SK-N-MC (cell line): ENCODE data around the gene SYT2.

ENCODE experiments used
- EZH2 ChIP-seq: fragments of 200-600 bp; sonication (generic); IDR thresholded peaks from one replicate; pipeline ENCODE4 v1.6.1; 2017; ENCODE audit warnings: antibody characterized with exemption
- POLR2AphosphoS5 ChIP-seq: IDR thresholded peaks from 2 replicates; pipeline ENCODE4 v1.6.1; 2012; ENCODE audit warnings: mild to moderate bottlenecking, low read depth, low read length, borderline replicate concordance

GRCh38 chr1:202677433-202677832 is 32.8 kb downstream of the SYT2 start:
- no peak for TF ChIP-seq EZH2
- TF ChIP-seq POLR2AphosphoS5: no peak
